Embryonic facial prominence (tissue), 1 donor: ENCODE data around the gene GEMIN7.

Experiments used
- DNase-seq: peaks from one replicate; pipeline ENCODE4 v3.0.0-alpha.2; 2016; ENCODE audit errors: extremely low spot score

The GEMIN7 gene

GRCh38 chr19:45090034-45090433 is 11.0 kb downstream of the GEMIN7 start:
- no peak for DNase-seq

- DNase-seq, result no peak
These were observed 11.5 kb downstream of the GEMIN7 start for GRCh38 chr19:45090606-45091005.

- peak; percentile 95 for DNase-seq
These were observed 12.2 kb downstream of the GEMIN7 start for GRCh38 chr19:45091031-45091923.

- DNase-seq, result peak; percentile 96
These were observed 14.0 kb downstream of the GEMIN7 start, which contains the start of gene PPP1R37 for GRCh38 chr19:45092747-45093678. TSS of gene PPP1R37 (plus strand) at chr19:45093179. CDS start at chr19:45093326, 147 bp downstream.

GRCh38 chr19:45094137-45094536 is 15.1 kb downstream of the GEMIN7 start:
- DNase-seq, result no peak

- no peak for DNase-seq
These were observed 15.6 kb downstream of the GEMIN7 start for GRCh38 chr19:45094707-45095106.

GRCh38 chr19:45095496-45096413 is 16.7 kb downstream of the GEMIN7 start:
- no peak for DNase-seq

GRCh38 chr19:45096700-45097099 is 17.6 kb downstream of the GEMIN7 start:
- DNase-seq, result no peak

GRCh38 chr19:45097450-45097775 is 18.4 kb downstream of the GEMIN7 start:
- no peak for DNase-seq

GRCh38 chr19:45097776-45098520 is 18.9 kb downstream of the GEMIN7 start:
- DNase-seq, result no peak

- no peak for DNase-seq
These were observed 19.7 kb downstream of the GEMIN7 start for GRCh38 chr19:45098521-45099466.

- DNase-seq, result no peak
These were observed 20.6 kb downstream of the GEMIN7 start for GRCh38 chr19:45099467-45100191.

GRCh38 chr19:45100201-45100600 is 21.1 kb downstream of the GEMIN7 start:
- DNase-seq, result no peak

- DNase-seq, result no peak
These were observed 21.8 kb downstream of the GEMIN7 start for GRCh38 chr19:45100846-45101252.

- DNase-seq, result no peak
These were observed 22.7 kb downstream of the GEMIN7 start for GRCh38 chr19:45101806-45102205.

GRCh38 chr19:45102481-45102880 is 23.4 kb downstream of the GEMIN7 start:
- DNase-seq, result no peak

GRCh38 chr19:45103156-45103507 is 24.1 kb downstream of the GEMIN7 start:
- DNase-seq, result no peak

- DNase-seq, result no peak
These were observed 24.7 kb downstream of the GEMIN7 start for GRCh38 chr19:45103508-45104319.
